HTR-8/SVneo (cell line): Measurements from ENCODE around the gene BRD8.
A peak's percentile ranks its signal among the peaks of the same experiment; 100 is the strongest.
"Not testable (repeated sequence)": the region's sequence is repeated elsewhere in the genome, so short reads cannot be mapped to it uniquely, and the experiment has no call there.

Experiments
- DNase-seq: peaks from one replicate; pipeline ENCODE4 v3.0.0; 2011; ENCODE audit warnings: low spot score, mixed read lengths; ENCODE audit not compliant: insufficient read length
- FAIRE-seq: peaks from 2 replicates; lab custom pipeline; 2011; peaks lifted over from hg19 to GRCh38; lab: Jason Lieb, UNC

BRD8 gene, protein sequence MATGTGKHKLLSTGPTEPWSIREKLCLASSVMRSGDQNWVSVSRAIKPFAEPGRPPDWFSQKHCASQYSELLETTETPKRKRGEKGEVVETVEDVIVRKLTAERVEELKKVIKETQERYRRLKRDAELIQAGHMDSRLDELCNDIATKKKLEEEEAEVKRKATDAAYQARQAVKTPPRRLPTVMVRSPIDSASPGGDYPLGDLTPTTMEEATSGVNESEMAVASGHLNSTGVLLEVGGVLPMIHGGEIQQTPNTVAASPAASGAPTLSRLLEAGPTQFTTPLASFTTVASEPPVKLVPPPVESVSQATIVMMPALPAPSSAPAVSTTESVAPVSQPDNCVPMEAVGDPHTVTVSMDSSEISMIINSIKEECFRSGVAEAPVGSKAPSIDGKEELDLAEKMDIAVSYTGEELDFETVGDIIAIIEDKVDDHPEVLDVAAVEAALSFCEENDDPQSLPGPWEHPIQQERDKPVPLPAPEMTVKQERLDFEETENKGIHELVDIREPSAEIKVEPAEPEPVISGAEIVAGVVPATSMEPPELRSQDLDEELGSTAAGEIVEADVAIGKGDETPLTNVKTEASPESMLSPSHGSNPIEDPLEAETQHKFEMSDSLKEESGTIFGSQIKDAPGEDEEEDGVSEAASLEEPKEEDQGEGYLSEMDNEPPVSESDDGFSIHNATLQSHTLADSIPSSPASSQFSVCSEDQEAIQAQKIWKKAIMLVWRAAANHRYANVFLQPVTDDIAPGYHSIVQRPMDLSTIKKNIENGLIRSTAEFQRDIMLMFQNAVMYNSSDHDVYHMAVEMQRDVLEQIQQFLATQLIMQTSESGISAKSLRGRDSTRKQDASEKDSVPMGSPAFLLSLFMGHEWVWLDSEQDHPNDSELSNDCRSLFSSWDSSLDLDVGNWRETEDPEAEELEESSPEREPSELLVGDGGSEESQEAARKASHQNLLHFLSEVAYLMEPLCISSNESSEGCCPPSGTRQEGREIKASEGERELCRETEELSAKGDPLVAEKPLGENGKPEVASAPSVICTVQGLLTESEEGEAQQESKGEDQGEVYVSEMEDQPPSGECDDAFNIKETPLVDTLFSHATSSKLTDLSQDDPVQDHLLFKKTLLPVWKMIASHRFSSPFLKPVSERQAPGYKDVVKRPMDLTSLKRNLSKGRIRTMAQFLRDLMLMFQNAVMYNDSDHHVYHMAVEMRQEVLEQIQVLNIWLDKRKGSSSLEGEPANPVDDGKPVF

DNA sequence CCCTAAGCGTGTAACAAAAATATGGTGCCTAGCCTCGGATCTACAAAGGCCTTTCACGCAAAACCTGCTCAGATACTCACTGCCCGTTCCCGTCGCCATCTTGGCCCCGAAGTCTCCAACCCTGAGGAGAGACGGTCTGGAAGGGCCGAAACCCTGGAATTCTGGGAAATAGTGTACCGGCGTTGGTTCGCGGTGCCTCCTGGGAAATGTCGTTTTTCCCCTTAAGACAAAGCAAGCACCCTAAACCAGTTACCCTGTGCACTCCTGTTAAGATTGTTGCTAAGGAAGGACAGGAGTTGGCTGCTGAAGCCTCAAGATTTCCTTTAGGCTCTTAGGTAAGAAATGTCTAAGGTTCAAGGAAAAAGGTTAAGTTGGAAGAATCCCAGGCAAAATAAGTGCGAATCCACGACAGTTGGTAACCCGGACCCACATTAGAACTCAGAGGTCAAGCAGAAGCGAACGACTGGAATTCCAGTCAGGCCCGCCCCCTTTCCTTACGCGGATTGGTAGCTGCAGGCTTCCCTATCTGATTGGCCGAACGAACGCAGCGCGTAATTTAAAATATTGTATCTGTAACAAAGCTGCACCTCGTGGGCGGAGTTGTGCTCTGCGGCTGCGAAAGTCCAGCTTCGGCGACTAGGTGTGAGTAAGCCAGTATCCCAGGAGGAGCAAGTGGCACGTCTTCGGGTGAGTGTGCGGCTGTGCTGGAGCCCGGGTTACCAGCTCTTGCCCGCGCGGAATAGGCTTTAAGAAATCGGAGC lies at the start of gene BRD8, which contains the start of gene KIF20A:
Gene BRD8, minus strand, starts transcription at position 115 of the 761 bp plus-strand sequence. Its CDS starts 16 bp downstream, at position 99.
Gene KIF20A, plus strand, starts transcription at position 597 of the 761 bp plus-strand sequence. CDS start 569 bp downstream, outside the sequence.
- FAIRE-seq (peak; percentile 77), DNase-seq (peak; percentile 90)

DNA sequence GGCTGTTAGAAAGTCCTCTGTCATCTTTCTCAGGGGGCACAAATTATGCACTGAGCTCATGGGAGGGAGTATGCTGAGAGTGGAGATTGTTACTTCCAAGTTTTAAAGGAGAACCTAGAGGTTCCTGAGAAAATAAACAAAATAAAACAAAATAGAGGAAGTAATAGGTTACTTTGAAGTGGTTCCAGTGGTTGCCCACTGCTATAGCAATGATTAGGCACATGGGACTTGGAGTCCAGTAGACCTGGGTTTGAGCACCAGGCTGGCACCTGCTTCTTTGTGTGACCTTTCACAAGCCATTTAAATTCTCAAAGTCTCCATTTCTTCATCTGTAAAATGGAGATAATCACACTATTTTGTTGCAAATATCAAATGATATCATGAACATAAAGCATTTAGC lies 48.5 kb upstream of the BRD8 start:
- DNase-seq (no peak), FAIRE-seq (no peak)

DNA sequence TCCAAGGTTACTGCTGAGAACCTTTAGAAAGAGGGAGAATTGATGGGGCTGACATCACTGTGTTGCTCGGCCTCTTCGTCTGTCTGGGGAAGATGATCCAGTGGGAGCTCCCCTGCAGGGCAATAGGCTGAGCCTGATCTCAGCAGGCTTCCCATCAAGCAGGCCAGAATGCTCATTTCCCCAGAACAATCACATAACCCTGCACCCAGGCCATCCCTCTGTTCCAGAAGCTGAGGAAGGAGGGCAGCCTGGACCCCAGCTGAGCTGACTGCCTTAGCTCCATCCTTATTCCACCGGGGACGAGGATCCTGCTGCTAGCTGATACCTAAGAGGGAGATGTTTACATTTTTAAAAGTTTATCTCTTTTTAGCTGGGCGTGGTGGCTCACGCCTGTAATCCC lies 46.3 kb upstream of the BRD8 start:
- DNase-seq (no peak), FAIRE-seq (no peak)

DNA sequence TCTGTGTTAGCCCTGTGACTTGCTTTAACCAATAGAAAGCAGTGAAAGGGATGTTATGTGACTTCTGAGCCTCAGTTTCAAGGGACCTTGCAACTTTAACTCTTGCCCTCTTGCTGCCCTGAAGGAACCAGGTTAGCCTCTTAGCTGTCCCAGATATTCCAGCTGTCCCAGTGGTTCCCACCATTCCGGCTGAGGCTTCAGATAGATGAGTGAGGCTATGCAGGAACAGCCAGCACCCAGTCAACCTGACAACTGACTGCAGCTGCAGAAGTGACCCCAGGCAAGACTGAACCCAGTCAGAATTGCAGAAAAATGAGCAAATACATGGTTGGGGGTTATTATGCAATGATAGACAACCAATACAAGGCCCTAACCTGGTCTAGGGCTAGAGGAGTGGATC lies 45.1 kb upstream of the BRD8 start:
- no peak for DNase-seq
- FAIRE-seq: no peak

DNA sequence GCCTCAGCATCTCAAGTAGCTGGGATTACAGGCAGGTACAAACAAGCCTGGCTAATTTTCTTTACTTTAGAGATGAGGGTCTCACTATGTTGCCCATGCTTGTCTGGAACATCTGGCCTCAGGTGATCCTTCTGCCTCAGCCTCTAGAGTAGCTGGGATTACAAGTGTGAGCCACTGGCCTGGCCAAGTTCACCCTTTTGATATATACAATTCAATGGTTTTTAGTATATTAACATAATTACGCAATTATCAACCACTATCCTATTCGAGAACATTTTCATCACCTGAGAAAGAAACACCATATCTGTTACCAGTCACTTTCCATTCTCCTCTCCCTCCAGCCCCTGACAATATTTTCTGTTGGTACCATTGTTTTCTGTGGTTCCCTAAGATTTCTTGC lies 38.4 kb upstream of the BRD8 start:
- no peak for FAIRE-seq
- DNase-seq: no peak

DNA sequence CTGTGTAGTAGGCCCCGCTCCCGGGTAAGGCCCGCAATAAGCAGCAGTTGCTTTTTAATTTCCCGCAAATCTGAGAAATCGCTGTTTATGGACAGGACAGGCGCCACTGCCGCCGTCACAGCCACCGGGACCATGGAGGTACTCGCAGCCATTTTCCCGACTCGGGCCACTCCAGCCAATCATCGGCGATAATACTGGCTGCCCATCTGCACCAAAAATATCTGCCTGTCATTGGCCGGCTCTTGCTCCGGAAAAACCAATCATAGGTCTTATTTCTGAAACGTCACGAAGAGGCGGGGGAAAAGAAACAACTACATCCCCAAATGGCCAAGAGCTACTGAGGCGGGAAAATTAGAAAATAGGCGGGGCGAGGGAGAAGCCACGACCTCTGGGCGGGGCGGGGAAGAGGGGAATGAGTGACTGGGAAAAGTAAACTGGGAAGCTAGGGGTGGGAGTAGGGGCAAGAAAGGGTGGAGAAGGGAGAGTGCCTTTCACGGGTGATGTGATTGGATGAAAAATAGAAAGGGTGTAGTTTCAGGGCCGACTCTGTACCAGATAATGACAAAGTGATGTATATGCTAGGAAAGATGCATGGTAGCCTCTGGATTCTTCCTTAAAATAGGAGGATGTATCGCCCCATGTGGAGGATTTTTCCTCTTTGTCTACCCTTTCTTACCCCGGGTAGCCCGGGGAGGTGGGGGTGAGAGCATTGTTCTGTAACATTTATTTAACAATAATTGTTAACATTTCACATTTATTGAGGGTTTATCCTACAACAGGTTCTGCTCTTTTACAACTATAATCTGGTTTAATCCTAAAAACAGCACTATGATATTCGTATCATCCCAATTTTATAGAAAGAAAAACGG lies 35.0 kb upstream of the BRD8 start, which contains the start of gene CDC23:
Gene CDC23, minus strand, starts transcription at position 163 of the 869 bp plus-strand sequence. Its CDS starts 11 bp downstream, at position 152.
- DNase-seq (peak; percentile 99), FAIRE-seq (peak; percentile 93)

DNA sequence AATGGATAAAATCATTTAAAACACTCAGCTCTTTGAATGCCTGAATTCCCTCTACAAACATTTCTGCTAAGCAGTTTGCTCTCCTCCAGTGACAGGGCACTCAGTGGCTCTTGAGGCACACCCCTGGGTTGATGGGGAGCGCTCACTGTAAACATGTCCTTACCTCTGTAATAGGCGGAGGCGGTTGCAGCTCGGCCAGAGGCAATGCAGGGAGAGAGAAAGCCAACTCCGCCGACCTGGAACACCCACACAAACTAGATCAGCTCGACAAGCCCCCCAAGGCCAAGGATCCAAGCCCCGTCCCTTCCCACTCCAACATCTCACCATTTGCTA lies 34.4 kb upstream of the BRD8 start:
- DNase-seq (peak; percentile 14), FAIRE-seq (no peak)

DNA sequence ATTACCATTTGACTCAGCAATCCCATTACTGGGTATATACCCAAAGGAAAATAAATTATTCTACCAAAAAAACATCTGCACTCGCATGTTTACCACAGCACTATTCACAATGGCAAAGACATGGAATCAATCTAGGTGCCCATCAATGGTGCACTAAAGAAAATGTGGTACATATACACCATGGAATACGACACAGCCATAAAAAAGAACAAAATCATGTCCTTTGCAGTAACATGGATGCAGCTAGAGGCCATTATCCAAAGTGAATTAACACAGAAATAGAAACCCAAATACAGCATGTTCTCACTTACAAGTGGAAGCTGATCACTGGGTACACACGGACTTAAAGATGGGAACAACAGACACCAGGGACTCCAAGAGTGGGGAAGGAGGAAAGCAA lies 32.6 kb upstream of the BRD8 start:
- DNase-seq: no peak
- no peak for FAIRE-seq

DNA sequence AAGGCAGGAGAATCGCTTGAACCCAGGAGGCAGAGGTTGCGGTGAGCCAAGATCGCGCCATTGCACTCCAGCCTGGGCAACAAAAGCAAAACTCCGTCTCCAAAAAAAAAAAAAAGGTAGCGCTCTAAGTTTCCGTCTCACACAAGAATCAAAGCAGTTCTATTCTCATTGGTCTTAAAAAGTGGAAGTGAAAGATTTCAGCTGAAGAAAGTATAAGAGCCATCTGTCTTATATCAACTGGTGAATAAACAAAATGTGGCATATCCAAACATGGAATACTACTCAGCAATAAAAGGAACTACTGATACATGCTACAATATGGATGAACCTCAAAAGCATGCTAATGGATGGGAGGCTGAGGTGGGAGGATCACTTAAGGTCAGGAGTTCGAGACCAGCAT lies 15.4 kb upstream of the BRD8 start:
- DNase-seq, FAIRE-seq: not testable (repeated sequence)

DNA sequence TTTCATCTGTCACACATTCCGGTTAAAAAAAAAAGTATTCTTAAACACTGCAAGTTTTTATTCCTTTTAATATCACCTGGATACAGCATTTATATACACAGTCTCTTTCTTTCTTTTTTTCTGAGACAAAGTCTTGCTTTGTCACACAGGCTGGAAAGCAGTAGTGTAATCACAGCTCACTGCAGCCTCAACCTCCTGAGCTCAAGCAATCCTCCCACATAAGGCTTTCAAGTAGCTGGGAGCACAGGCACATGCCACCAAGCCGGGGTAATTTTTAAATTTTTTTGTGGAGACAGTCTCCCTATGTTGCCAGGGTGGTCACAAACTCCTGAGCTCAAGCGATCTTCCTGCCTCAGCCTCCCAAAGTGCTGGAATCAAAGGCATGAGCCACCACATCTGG lies 14.4 kb upstream of the BRD8 start:
- DNase-seq (no peak), FAIRE-seq (no peak)

DNA sequence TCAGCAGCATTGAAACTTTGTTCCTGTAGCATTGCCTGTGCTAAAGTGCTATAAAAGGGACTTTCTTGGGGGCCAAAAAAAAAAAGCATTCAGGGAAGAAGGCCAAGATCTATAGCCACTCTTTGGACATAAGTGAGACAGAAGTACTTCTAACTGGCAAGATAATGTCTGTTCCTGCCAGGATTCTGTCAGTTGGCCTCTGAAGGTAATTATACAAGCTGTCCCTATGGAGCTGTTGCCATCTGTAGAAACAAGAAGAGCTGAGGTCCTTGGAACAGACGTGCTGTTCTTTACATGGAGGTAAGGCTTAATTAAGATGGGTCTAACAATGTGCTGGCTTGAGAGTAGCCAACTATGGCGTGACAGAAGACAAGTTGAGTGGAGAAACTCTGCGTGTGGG lies 10.2 kb upstream of the BRD8 start:
- DNase-seq (no peak), FAIRE-seq (no peak)

DNA sequence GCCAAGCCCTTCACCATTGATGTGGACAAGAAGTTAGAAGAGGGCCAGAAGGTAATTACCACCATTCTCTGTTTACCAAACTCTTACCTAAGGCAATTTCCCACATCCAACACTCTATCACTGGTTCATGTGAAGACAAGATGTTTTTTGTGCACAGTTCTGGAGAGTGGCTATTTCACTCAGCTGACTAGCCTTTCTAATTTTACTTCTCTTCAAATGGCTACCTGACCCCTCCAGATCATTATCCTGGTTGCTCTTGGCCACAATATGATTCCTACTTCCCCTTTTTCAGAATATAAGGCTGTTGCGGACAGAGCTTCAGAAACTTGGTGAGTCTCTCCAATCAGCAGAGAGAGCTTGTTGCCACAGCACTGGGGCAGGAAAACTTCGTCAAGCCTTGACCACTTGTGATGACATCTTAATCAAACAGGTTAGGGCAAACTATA lies 7.6 kb upstream of the BRD8 start:
- FAIRE-seq (no peak), DNase-seq (no peak)

DNA sequence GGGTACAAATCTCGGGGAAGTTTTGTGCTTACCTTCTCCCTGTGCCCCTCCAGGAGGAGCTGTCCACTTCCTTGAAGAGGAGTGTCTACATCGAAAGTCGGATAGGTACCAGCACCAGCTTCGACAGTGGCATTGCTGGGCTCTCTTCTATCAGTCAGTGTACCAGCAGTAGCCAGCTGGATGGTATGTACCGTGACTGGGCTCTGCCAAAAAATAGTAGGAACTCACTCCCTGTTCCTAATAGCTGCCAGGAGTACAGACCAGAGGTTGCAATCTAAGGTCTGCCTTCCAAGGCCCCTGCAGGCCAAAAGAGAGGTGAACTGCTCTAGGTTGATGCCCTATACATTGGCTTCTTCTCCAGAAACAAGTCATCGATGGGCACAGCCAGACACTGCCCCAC lies 4.4 kb upstream of the BRD8 start:
- FAIRE-seq (no peak), DNase-seq (no peak)

DNA sequence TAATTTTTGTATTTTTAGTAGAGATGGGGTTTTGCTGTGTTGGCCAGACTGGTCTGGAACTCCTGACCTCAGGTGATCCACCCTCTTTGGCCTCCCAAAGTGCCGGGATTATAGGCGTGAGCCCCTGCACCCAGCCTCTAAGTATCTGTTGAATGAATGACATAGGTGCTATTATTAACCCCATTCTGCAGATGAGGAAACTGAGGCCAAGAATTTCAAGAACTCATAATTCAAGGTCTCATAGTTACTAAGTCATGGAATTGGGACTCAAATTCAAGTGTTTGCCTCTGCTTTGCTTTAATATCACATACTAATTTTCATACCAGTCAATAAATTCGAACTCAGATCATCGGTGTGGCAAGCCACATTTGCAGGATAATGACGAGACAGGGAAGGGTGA lies 2.4 kb upstream of the BRD8 start:
- FAIRE-seq: no peak
- no peak for DNase-seq

DNA sequence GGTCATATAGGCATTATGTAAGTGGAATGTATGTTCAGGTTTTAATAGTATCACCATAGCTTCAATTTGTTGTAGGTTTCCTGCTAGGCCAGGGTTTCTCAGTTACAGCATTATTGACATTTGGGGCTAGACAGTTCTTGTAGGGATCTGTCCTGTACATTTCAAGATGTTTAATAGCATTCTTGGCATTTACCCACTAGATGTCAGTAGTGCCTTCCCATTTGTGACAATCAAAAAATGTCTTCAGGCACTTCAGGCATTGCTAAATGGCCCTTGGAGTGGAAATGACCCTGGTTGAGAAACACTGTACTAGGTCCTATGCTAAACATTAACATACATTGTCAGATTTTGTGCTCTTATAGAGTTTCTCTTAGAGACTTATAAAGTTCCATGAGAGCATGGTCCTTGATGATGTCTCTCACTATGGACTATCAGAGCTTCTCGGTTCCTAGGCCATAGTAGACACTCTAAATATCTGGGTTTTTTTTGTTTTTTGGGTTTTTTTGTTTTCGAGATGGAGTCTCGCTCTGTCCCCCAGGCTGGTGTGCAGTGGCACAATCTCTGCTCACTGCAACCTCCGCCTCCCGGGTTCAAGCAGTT lies 1.9 kb upstream of the BRD8 start:
- no peak for FAIRE-seq
- peak; percentile 56 for DNase-seq

DNA sequence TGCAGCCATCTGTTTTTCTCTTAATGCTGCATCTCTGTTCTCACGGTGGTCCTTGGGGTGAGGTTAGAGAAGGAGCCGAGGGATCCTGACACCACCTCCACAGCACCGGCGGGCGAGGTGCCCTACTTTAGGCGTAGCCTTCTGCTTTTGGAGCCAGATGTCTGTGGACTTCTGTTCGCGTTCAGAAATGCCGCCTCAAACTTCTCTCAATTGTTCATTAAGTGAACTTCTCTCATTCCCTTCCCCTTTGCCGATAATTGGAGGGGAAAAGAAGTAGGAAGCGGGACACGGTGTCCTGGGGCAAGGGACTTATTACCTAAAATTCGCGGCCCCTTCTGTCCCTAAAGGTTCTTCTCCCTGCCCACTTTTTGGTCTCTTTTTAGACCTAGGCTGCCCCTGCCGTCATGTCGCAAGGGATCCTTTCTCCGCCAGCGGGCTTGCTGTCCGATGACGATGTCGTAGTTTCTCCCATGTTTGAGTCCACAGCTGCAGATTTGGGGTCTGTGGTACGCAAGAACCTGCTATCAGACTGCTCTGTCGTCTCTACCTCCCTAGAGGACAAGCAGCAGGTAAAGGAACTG lies 937 bp upstream of the BRD8 start:
- FAIRE-seq: no peak
- DNase-seq: no peak

DNA sequence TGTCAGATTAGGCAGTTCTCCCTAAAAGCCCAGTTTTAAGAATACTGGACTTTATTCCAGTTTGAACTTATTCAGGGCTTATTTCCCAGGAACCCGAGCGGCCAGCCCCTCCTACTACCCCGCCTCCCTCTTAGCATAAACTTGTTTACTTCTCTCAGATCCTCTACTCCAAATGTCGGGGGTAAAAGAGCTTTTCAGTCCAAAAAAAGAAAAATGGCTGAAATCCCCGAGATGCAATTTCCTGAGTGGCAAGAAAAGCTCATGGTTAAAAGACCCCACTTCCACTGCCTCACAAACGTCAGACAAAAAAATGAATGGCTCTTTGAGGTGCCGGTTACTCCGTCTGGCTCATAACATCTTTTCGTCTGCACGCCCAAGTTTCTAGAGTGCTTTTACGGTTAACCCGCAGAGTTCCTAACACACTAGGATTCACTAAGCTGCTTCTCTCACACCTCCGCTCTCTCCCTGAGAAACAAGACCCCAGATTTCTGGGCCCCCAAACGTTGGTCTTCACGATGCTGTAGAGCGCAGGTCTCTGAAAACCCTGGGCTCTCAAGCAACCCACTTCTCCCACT lies 402 bp downstream of the BRD8 start:
- DNase-seq: peak; percentile 30
- FAIRE-seq: no peak

DNA sequence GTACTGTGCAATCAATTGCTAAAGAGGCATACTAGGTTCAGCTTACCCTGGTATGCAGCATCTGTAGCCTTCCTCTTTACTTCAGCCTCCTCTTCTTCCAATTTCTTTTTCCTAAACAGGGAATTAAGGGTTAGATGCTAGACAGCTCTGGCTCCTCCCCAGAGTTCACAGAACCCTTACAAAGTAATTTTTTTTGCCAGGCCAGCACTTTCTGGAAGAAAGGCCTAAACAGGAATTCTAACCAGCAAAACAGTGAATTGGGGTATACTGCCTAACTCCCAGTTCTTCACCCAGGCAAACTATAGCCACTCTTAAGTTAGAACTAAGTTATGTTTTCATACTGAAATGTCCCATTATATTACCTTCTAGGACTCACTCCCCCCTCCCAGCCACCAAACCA lies 8.1 kb downstream of the BRD8 start:
- FAIRE-seq (no peak), DNase-seq (no peak)
